Testis (tissue), 2 donors: ENCODE results near the gene MXD4.

ENCODE experiments used
- CTCF ChIP-seq, 3 experiments: fragments of 450-650 bp in 2 of 3; fragments of 200-600 bp in 1 of 3; sonication (generic) in 1 of 3; IDR thresholded peaks; one replicate each; pipeline ENCODE4 v1.5.1; 2016 to 2019; ENCODE audit warnings: antibody characterized with exemption in 3 of 3, mild to moderate bottlenecking in 2 of 3, moderate library complexity in 1 of 3
- POLR2A ChIP-seq: fragments of 450-650 bp; IDR thresholded peaks from one replicate; pipeline ENCODE4 v1.6.1; 2017; ENCODE audit warnings: antibody characterized with exemption, mild to moderate bottlenecking, moderate library complexity

- no peak for TF ChIP-seq CTCF (IDR thresholded peaks at IDR 0.05)
- no peak for TF ChIP-seq POLR2A
Measured at GRCh38 chr4:2292646-2293108, 30.8 kb upstream of the MXD4 start.
